Frontal cortex (tissue), 4 donors: ENCODE data around the gene SESN2. TPM values are rescaled to one million over a fixed set of nuclear protein-coding genes. Genes with fewer than 3 reads are reported as not detected.

Experiments
- DNase-seq, 2 donors: peaks; one replicate each; pipeline ENCODE4 v3.0.0; 2012; ENCODE audit warnings: low spot score in 2 of 2
- FAIRE-seq: peaks from 2 replicates; lab custom pipeline; 2012; peaks lifted over from hg19 to GRCh38; lab: Jason Lieb, UNC
- total RNA-seq: library from RNA; depleted of rRNA; stranded (reverse); fragments of >200 nt; gene quantifications from one replicate; pipeline ENCODE4 v1.2.3, GENCODE V29; 2014
- donor health status: control.
- donor health status: control.
- donor health status: control.

The SESN2 gene
- total RNA-seq, 1 donor from 2014 or later, result 4.5 TPM

- no peak for FAIRE-seq
Observed at GRCh38 chr1:28249013-28249865, 10.1 kb upstream of the SESN2 start.

GRCh38 chr1:28249866-28250295 is 9.4 kb upstream of the SESN2 start:
- DNase-seq, result no peak
- no peak for FAIRE-seq

More at GRCh38 chr1:28249013-28249865, 10.1 kb upstream of the SESN2 start:
- no peak for DNase-seq

- DNase-seq (no peak), FAIRE-seq (no peak)
Observed at GRCh38 chr1:28256197-28256827, 3.0 kb upstream of the SESN2 start.

- DNase-seq (no peak), FAIRE-seq (no peak)
Observed at GRCh38 chr1:28257736-28258135, 1.6 kb upstream of the SESN2 start.

- no peak for DNase-seq
- no peak for FAIRE-seq
Observed at GRCh38 chr1:28258628-28259251, 578 bp upstream of the SESN2 start.

- FAIRE-seq (no peak), DNase-seq (peak; percentile 40 to 49)
Observed at GRCh38 chr1:28259934-28260802, 850 bp downstream of the SESN2 start.

GRCh38 chr1:28260803-28261174 is 1.5 kb downstream of the SESN2 start:
- DNase-seq (no peak), FAIRE-seq (no peak)

- FAIRE-seq (no peak), DNase-seq (no peak)
Observed at GRCh38 chr1:28264897-28265296, 5.6 kb downstream of the SESN2 start.

- FAIRE-seq (no peak), DNase-seq (no peak)
Observed at GRCh38 chr1:28265577-28265976, 6.3 kb downstream of the SESN2 start.

- FAIRE-seq, result no peak
Observed at GRCh38 chr1:28266920-28267322, 7.6 kb downstream of the SESN2 start.

GRCh38 chr1:28267633-28268032 is 8.3 kb downstream of the SESN2 start:
- FAIRE-seq (no peak), DNase-seq (no peak)

More at GRCh38 chr1:28266920-28267322, 7.6 kb downstream of the SESN2 start:
- DNase-seq, result no peak

GRCh38 chr1:28269529-28269928 is 10.2 kb downstream of the SESN2 start:
- DNase-seq (no peak), FAIRE-seq (no peak)

GRCh38 chr1:28272215-28272852 is 13.0 kb downstream of the SESN2 start:
- no peak for DNase-seq
- no peak for FAIRE-seq

GRCh38 chr1:28273216-28273860 is 14.0 kb downstream of the SESN2 start:
- DNase-seq, result no peak

GRCh38 chr1:28278763-28279162 is 19.4 kb downstream of the SESN2 start:
- DNase-seq (no peak), FAIRE-seq (no peak)

More at GRCh38 chr1:28273216-28273860, 14.0 kb downstream of the SESN2 start:
- FAIRE-seq, result no peak

GRCh38 chr1:28279721-28280120 is 20.4 kb downstream of the SESN2 start:
- FAIRE-seq (no peak), DNase-seq (no peak)

- FAIRE-seq, result no peak
Observed at GRCh38 chr1:28280501-28280900, 21.2 kb downstream of the SESN2 start.

GRCh38 chr1:28280977-28281381 is 21.7 kb downstream of the SESN2 start:
- DNase-seq, result no peak
- FAIRE-seq, result no peak

More at GRCh38 chr1:28280501-28280900, 21.2 kb downstream of the SESN2 start:
- DNase-seq, result no peak
